Skeletal muscle satellite cell (primary cell): ENCODE results near the gene EMP2. TPM values are rescaled to one million over a fixed set of nuclear protein-coding genes. Genes with fewer than 3 reads are reported as not detected.
A peak's percentile ranks its signal among the peaks of the same experiment; 100 is the strongest.
"Not testable (repeated sequence)": the region's sequence is repeated elsewhere in the genome, so short reads cannot be mapped to it uniquely, and the experiment has no call there.

Experiments
- H3K27me3 ChIP-seq: 2 replicates; pipeline ENCODE4 v1.7.0; 2013; ENCODE audit warnings: low read length; ENCODE audit not compliant: control insufficient read depth, insufficient read depth
- H3K36me3 ChIP-seq: 2 replicates; pipeline ENCODE4 v1.7.0; 2013; ENCODE audit warnings: mild to moderate bottlenecking, control low read depth, low read length; ENCODE audit not compliant: insufficient read depth
- H3K4me1 ChIP-seq: 2 replicates; pipeline ENCODE4 v1.7.0; 2013; ENCODE audit warnings: low read length; ENCODE audit not compliant: control insufficient read depth, insufficient read depth
- H3K4me2 ChIP-seq: 2 replicates; pipeline ENCODE4 v1.7.0; 2013; ENCODE audit warnings: mild to moderate bottlenecking, low read length
- H3K4me3 ChIP-seq: 2 replicates; pipeline ENCODE4 v1.7.0; 2013; ENCODE audit warnings: low read length
- H3K9ac ChIP-seq: 2 replicates; pipeline ENCODE4 v1.7.0; 2013; ENCODE audit warnings: mild to moderate bottlenecking, low read depth, low read length, moderate library complexity
- H3K9me3 ChIP-seq: replicated peaks from 2 replicates; pipeline ENCODE4 v1.7.0; 2013; ENCODE audit warnings: mild to moderate bottlenecking, control low read depth, low read length
- total RNA-seq: library from RNA; depleted of rRNA; stranded (reverse); fragments of >200 nt; gene quantifications from 2 replicates; pipeline ENCODE4 v1.2.3, GENCODE V29; 2012; rRNA removed

The EMP2 gene
- 23.2 and 24.8 TPM in 2 replicates for total RNA-seq

GRCh38 chr16:10579965-10580882 is at the start of gene EMP2:
EMP2 (minus strand) TSS chr16:10580598; CDS start chr16:10547617, 32,981 bp downstream.
- H3K27me3 ChIP-seq, result no peaks in the 10 kb centered on the region
- H3K9ac ChIP-seq, result peak within 1 kb of the TSS; percentile 91
- H3K36me3 ChIP-seq, result no peaks in the 10 kb centered on the region
- H3K4me3 ChIP-seq, result peak within 1 kb of the TSS; percentile 91
- H3K4me2 ChIP-seq, result peak within 1 kb of the TSS; percentile 87
- no peaks in the 10 kb centered on the region for H3K9me3 ChIP-seq
- peaks cover 54% of the 10 kb centered on the region for H3K4me1 ChIP-seq

GRCh38 chr16:10629592-10629963 is 49.2 kb upstream of the EMP2 start:
- H3K4me1 ChIP-seq, result peaks cover 4% of the 10 kb centered on the region
- no peaks in the 10 kb centered on the region for H3K9me3 ChIP-seq
- H3K36me3 ChIP-seq, result no peaks in the 10 kb centered on the region
- no peak overlapping the region for H3K9ac ChIP-seq
- no peak overlapping the region for H3K4me2 ChIP-seq
- H3K4me3 ChIP-seq, result no peak overlapping the region
- H3K27me3 ChIP-seq, result peaks cover 31% of the 10 kb centered on the region

GRCh38 chr16:10625595-10626357 is 45.4 kb upstream of the EMP2 start:
- H3K4me3 ChIP-seq, result no peak overlapping the region
- peaks cover 4% of the 10 kb centered on the region for H3K4me1 ChIP-seq
- H3K9me3 ChIP-seq, result no peaks in the 10 kb centered on the region
- H3K4me2 ChIP-seq, result peak overlapping the region; percentile 15
- no peaks in the 10 kb centered on the region for H3K36me3 ChIP-seq
- H3K9ac ChIP-seq, result no peak overlapping the region
- peaks cover 12% of the 10 kb centered on the region for H3K27me3 ChIP-seq

- Histone ChIP-seq H3K27me3 (peaks cover 10% of the 10 kb centered on the region), H3K4me1 (peaks cover 4% of the 10 kb centered on the region), H3K4me3 (no peak overlapping the region), H3K36me3 (no peaks in the 10 kb centered on the region), H3K9ac (no peak overlapping the region), H3K4me2 (no peak overlapping the region), H3K9me3 (no peaks in the 10 kb centered on the region)
Measured at GRCh38 chr16:10624527-10624926, 44.1 kb upstream of the EMP2 start.

GRCh38 chr16:10623059-10623458 is 42.7 kb upstream of the EMP2 start:
- H3K36me3 ChIP-seq, result no peaks in the 10 kb centered on the region
- no peak overlapping the region for H3K4me2 ChIP-seq
- no peak overlapping the region for H3K9ac ChIP-seq
- no peaks in the 10 kb centered on the region for H3K9me3 ChIP-seq
- peaks cover 7% of the 10 kb centered on the region for H3K4me1 ChIP-seq
- H3K27me3 ChIP-seq, result peaks cover 16% of the 10 kb centered on the region
- H3K4me3 ChIP-seq, result no peak overlapping the region

- peaks cover 12% of the 10 kb centered on the region for H3K27me3 ChIP-seq
- H3K9ac ChIP-seq, result no peak overlapping the region
- H3K36me3 ChIP-seq, result no peaks in the 10 kb centered on the region
Measured at GRCh38 chr16:10622036-10622921, 41.9 kb upstream of the EMP2 start.

GRCh38 chr16:10621216-10621949 is 41.0 kb upstream of the EMP2 start:
- not testable (repeated sequence) for H3K4me3 ChIP-seq, H3K9me3 ChIP-seq, H3K4me2 ChIP-seq, H3K9ac ChIP-seq, H3K36me3 ChIP-seq
- H3K27me3 ChIP-seq, result peaks cover 12% of the 10 kb centered on the region
- H3K4me1 ChIP-seq, result peaks cover 22% of the 10 kb centered on the region

More at GRCh38 chr16:10622036-10622921, 41.9 kb upstream of the EMP2 start:
- no peak overlapping the region for H3K4me2 ChIP-seq
- no peak overlapping the region for H3K4me3 ChIP-seq
- no peaks in the 10 kb centered on the region for H3K9me3 ChIP-seq
- peaks cover 13% of the 10 kb centered on the region for H3K4me1 ChIP-seq

- no peak overlapping the region for H3K4me2 ChIP-seq
- H3K4me3 ChIP-seq, result no peak overlapping the region
Measured at GRCh38 chr16:10620120-10620519, 39.7 kb upstream of the EMP2 start.

GRCh38 chr16:10619271-10619849 is 39.0 kb upstream of the EMP2 start:
- Histone ChIP-seq H3K9me3 (no peaks in the 10 kb centered on the region), H3K4me1 (peaks cover 17% of the 10 kb centered on the region), H3K4me2 (no peak overlapping the region), H3K27me3 (peaks cover 16% of the 10 kb centered on the region), H3K36me3 (no peaks in the 10 kb centered on the region), H3K4me3 (no peak overlapping the region), H3K9ac (no peak overlapping the region)

More at GRCh38 chr16:10620120-10620519, 39.7 kb upstream of the EMP2 start:
- Histone ChIP-seq H3K9me3 (no peaks in the 10 kb centered on the region), H3K4me1 (peaks cover 17% of the 10 kb centered on the region), H3K27me3 (peaks cover 13% of the 10 kb centered on the region), H3K36me3 (no peaks in the 10 kb centered on the region), H3K9ac (no peak overlapping the region)

- no peaks in the 10 kb centered on the region for H3K36me3 ChIP-seq
- peaks cover 16% of the 10 kb centered on the region for H3K27me3 ChIP-seq
- H3K4me3 ChIP-seq, result no peak overlapping the region
- H3K9me3 ChIP-seq, result no peaks in the 10 kb centered on the region
- peaks cover 17% of the 10 kb centered on the region for H3K4me1 ChIP-seq
- no peak overlapping the region for H3K9ac ChIP-seq
- H3K4me2 ChIP-seq, result no peak overlapping the region
Measured at GRCh38 chr16:10618710-10619209, 38.4 kb upstream of the EMP2 start.
